ENCODE results near the gene PTPRR.
A peak's percentile ranks its signal among the peaks of the same experiment; 100 is the strongest.

Gene PTPRR

DNA sequence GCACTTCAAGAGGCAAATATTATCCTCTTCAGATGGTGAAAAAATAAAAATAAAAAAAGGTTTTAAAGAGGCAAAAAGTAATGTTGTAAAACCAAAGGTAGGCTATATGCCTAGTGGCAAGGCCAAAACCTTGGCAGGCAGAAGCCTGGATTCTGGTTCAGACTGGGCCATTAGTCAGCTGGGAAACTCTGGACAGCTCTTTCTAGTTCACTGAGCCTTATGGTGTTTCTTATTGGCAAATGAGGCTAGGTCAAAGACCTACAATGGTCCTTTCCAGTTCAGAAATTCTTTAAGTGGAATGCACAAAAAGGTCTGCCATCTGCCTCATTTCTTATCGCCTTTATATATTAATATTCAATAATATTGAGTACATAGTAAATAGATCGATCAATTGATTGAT is 327.9 kb downstream of the PTPRR start:
- no peak overlapping the region for H3K4me3 Mint-ChIP-seq
- H3K9me3 Mint-ChIP-seq = no peaks in the 10 kb centered on the region
- H3K4me1 Mint-ChIP-seq (ENCODE audit: low read depth) = no peaks in the 10 kb centered on the region
- no peak for DNase-seq (ENCODE audit: low spot score)
- H3K27ac Mint-ChIP-seq = no peak overlapping the region
- H3K27me3 Mint-ChIP-seq (ENCODE audit: low read depth) = no peaks in the 10 kb centered on the region
- H3K36me3 Mint-ChIP-seq (ENCODE audit: low read depth) = no peaks in the 10 kb centered on the region

DNA sequence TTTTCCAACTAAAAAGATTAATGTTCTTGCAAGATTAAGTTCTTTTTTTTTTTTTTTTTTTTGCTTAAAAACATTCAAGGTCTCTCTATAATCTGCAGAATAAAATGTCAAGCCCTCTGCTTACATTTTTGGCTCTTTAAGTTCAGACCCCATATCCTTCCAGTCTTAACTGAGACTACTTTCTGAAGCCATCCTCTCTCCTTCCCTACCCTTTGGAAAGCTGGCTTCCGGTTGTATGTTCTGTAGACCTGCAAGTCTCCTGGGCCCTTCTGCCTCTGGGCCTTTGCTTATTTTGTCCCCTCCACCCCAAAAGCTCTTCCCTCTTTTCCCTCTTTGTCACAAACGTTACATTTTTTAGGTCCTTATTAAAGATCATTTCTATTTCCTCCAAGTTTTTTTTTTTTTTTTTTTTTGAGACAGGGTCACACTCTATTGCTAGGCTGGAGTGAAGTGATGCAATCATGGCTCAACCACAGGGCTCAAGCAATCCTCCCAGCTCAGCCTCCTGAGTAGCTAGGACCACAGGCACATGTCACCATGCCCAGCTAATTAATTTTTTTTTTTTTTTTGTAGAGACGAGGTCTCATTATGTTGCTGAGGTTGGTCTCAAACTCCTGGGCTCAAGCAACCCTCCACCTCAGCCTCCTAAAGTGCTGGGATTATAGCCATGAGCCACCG is 329.9 kb downstream of the PTPRR start:
- H3K4me3 Mint-ChIP-seq = no peak overlapping the region
- no peaks in the 10 kb centered on the region for H3K9me3 Mint-ChIP-seq
- DNase-seq (ENCODE audit: low spot score) = no peak
- no peaks in the 10 kb centered on the region for H3K4me1 Mint-ChIP-seq (ENCODE audit: low read depth)
- H3K27ac Mint-ChIP-seq = no peak overlapping the region
- H3K36me3 Mint-ChIP-seq (ENCODE audit: low read depth) = no peaks in the 10 kb centered on the region
- no peaks in the 10 kb centered on the region for H3K27me3 Mint-ChIP-seq (ENCODE audit: low read depth)

DNA sequence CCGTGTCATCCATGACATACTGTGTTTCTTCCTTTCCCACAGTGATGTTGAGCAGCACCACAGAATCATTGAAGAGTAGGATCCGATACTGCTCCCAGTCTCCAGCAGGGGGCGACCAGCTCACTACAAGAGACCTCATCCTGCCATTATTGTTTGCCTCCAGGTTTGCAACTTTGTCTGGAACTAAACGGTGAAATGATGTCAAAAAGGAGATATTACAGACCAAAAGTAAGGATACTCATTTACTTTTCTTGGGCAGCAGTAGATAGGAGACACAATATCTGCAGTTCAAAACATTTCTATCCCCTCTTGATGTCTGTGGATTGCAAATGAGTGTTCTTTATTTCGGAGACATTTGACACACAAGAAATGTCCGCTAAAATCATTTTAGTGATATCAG is 330.5 kb downstream of the PTPRR start:
- no peaks in the 10 kb centered on the region for H3K9me3 Mint-ChIP-seq
- no peak overlapping the region for H3K27ac Mint-ChIP-seq
- H3K36me3 Mint-ChIP-seq (ENCODE audit: low read depth) = no peaks in the 10 kb centered on the region
- H3K27me3 Mint-ChIP-seq (ENCODE audit: low read depth) = no peaks in the 10 kb centered on the region
- peak; percentile 26 for DNase-seq (ENCODE audit: low spot score)
- no peaks in the 10 kb centered on the region for H3K4me1 Mint-ChIP-seq (ENCODE audit: low read depth)
- H3K4me3 Mint-ChIP-seq = no peak overlapping the region

All from T-helper 2 cell treated with Interferon-gamma antibody and Interleukin-4, amounts not matched to agents 5 μg/mL and 100 μg/mL, for 36 hours (primary cell).